GM10266 (cell line): ENCODE results near the gene ITK.

ENCODE experiments used
- DNase-seq: peaks from one replicate; pipeline ENCODE4 v3.0.0; 2012; ENCODE audit errors: extremely low spot score
- CTCF ChIP-seq: IDR thresholded peaks from 2 replicates; pipeline ENCODE4 v1.5.1; 2012; ENCODE audit warnings: mild to moderate bottlenecking, low read depth; ENCODE audit not compliant: control insufficient read depth, insufficient read depth; ENCODE audit errors: missing control alignments

Gene ITK

DNA sequence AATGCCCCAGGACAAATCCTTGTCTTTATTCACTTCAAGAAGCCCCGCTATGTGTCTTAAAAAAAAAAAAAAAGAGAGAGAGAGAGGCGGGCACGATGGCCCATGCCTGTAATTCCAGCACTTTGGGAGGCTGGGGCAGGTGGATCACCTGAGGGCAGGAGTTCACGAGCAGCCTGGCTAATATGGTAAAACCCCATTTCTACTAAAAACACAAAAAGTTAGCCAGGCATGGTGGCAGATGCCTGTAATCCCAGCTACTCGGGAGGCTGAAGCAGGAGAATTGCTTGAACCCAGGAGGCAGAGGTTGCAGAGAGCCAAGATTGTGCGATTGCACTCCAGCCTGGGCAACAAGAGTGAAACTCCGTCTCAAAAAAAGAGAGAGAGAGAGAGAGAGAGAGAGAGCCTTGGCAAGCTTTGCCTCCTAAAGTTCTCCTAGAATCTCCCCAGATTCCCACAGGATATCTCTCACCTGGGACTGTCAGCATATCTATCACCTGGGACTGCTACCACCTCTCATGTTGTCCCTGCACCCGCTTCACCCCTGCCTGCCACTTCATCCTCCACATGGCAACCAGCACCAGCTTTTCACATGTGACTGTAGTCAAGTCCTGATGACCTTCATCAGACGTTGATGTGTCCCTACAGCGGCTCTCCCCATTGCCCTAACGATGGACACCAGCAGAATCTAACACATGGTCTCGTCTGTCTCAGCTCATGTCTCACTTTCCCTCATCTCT is 5.8 kb downstream of the ITK start:
- TF ChIP-seq CTCF, result no peak
- DNase-seq, result no peak

DNA sequence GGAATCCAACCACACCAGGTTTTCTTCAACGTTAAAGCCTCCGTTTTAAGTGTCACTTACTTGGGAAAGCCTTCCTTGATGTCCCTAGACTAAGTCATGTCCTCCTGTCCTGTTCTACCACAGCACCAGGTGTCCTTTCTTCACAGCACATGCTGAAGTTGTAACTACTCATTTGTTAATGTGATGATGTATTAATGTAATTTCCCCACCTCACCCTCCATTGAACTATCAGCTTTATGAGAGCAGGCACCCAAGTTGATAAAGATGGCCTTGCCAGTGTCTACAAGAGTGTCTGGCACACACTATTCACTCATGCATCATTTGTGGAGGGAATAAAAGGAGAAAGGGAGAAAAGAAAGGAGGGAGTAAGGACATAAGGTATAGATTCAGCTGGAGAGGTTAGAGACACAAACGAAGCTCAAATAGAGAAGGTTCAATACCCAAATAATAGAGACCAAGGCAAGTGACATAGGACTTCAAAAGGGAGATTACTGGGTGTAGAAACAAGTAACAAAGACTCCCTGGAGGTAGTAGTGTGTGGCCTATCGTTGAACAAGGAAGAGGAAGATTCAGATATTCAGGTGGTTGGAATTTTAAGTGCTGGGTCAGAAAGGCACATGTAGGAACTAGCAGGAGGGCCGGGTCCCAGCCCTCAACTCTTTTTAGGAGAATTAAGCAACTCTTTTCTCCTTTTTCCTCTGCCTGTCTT is 6.6 kb downstream of the ITK start:
- no peak for DNase-seq
- no peak for TF ChIP-seq CTCF

DNA sequence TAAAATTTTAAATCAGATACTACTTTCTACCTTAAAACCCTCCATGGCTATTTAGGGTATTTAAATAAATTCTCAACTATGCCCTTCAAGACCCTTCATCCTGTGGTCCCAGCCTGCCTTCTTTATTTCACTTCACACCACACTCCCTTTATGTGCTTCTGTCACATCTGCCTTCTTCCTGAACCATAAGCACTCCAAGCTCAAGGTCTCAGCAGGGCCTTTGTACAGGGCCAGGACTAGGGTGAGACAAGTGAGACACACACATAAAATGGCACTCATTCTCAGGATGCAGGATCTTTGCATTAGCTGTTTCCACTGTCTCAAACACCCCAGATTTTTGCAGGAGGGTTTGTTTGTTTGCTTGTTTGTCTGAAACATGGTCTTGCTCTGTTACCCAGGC is 7.6 kb downstream of the ITK start:
- TF ChIP-seq CTCF, result no peak

GRCh38 chr5:157189223-157189622 is 8.6 kb downstream of the ITK start:
- DNase-seq, result no peak
- TF ChIP-seq CTCF, result no peak

More for the DNA sequence above, 7.6 kb downstream of the ITK start:
- no peak for DNase-seq

GRCh38 chr5:157193699-157194424 is 13.2 kb downstream of the ITK start:
- DNase-seq, result no peak
- TF ChIP-seq CTCF, result no peak

DNA sequence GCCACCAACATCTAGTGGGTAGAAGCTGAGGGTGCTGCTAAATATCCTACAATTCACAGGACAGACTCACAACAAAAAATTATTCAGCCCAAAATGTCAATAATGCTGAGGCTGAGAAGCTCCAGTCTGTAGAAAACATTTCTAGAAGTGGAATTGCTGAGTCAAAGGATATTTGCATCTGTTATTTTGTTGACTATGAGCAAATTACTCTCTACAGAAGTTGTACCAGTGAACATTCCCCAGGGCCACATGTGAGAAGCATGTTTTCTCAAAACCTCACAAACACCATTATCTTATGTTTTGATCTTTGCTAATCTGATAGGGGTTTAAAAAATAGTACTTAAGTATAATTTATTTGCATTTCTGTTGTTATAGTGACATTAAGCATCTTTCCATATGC is 15.4 kb downstream of the ITK start:
- TF ChIP-seq CTCF, result no peak
- DNase-seq, result no peak
